ENCODE data around the gene OGA.

DNA sequence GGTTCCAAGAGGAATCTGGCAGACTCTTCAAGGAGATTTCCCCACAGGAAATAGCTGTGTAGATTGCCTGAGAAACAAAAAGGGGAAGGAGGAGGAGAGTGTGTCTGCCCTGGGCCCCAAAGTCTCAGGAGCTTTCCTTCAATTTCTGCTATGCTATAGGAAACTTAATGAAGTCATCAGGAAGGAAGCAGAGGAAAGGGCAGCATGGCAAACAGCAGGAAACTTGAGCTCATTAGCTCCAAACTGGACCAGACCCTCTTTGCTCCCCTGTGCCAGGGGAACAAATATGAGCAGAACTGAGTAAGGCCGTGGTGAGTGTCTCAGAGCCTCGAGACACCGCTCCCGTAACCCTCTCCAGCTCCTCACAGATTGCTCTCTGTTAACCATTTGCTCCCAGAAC, 30.2 kb upstream of the OGA start:
- TF ChIP-seq GATA2 (IDR thresholded peaks at IDR 0.05; ENCODE audit: low read depth, low read length) (no peak), GATA3 (IDR thresholded peaks at IDR 0.05; ENCODE audit: low read depth, low read length) (no peak)

Measured in SH-SY5Y (cell line).